ENCODE results near the gene MNAT1.

Gene MNAT1

DNA sequence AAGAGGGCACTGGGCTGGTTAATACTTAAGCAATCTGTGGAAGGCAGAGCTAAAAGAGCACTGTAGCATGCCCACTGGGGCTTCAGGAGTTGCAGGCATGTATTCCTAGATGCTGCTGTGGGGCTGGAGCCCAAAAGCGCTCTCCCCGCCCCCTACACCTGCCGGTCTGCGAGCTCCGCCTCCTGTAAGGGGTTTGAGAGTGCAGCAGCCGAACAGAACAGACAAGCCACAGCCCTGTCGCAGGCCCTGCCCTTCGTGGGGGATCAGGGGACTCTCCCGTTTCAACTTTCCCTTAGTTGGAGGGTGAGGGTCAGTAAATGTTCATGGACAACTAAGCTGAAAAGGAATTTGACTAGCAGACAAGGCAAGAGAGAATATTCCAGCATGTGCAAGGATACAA is 264.1 kb downstream of the MNAT1 start:
- H3K9me3 ChIP-seq (ENCODE audit: control insufficient read depth, low read depth, low read length), result no peaks in the 10 kb centered on the region
- H3K36me3 ChIP-seq (ENCODE audit: control insufficient read depth, low read depth, low read length), result no peaks in the 10 kb centered on the region
- no peak overlapping the region for H3K27ac ChIP-seq (ENCODE audit: low read length)
- no peak overlapping the region for H3K9ac ChIP-seq (ENCODE audit: low read length)
- no peaks in the 10 kb centered on the region for H3K27me3 ChIP-seq (ENCODE audit: control insufficient read depth, insufficient read depth, low read length)
- no peaks in the 10 kb centered on the region for H3K4me1 ChIP-seq (ENCODE audit: control insufficient read depth, low read depth, low read length)
- no peak overlapping the region for H3K4me3 ChIP-seq (ENCODE audit: low read length)

DNA sequence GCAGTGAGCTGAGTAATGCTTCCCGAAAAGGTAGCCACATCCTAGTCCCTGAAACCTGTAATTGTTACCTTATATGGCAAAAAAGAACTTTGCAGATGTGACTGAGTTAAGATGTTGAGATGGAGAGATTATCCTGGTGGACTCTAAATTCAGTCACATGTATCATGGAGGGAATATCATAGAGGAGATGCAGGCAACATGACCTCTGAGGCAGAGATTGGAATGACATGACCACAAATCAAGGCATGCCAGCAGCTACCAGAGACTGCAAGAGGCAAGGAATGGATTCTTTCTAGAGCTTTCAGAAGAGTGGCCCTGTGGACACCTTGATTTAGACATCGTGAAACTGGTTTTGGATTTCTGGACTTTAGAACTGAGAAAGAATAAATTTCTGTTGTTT is 265.0 kb downstream of the MNAT1 start:
- no peak overlapping the region for H3K4me3 ChIP-seq (ENCODE audit: low read length)
- no peaks in the 10 kb centered on the region for H3K9me3 ChIP-seq (ENCODE audit: control insufficient read depth, low read depth, low read length)
- H3K4me1 ChIP-seq (ENCODE audit: control insufficient read depth, low read depth, low read length), result no peaks in the 10 kb centered on the region
- H3K9ac ChIP-seq (ENCODE audit: low read length), result no peak overlapping the region
- no peaks in the 10 kb centered on the region for H3K36me3 ChIP-seq (ENCODE audit: control insufficient read depth, low read depth, low read length)
- no peak overlapping the region for H3K27ac ChIP-seq (ENCODE audit: low read length)
- no peaks in the 10 kb centered on the region for H3K27me3 ChIP-seq (ENCODE audit: control insufficient read depth, insufficient read depth, low read length)

DNA sequence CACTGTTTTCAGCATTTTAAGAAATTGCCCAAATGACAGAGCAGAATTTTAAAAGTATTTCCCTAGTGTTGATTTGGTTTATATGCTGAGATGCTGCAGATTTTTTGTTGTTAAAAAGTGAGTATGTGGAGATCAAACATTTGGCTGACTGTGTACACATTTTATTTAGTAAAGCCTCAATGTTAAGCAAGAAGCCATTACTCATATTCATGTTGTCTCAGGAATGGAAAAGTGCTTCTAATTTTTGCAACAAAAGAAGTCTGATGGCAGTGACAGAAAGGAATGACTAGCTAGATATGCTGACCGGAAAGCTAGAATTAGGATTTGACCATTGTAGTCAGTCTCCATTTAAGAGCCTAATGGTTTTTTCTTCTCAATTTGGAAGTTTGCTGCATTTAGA is 269.0 kb downstream of the MNAT1 start:
- H3K4me1 ChIP-seq (ENCODE audit: control insufficient read depth, low read depth, low read length), result no peaks in the 10 kb centered on the region
- no peak overlapping the region for H3K4me3 ChIP-seq (ENCODE audit: low read length)
- H3K27ac ChIP-seq (ENCODE audit: low read length), result no peak overlapping the region
- H3K27me3 ChIP-seq (ENCODE audit: control insufficient read depth, insufficient read depth, low read length), result no peaks in the 10 kb centered on the region
- no peaks in the 10 kb centered on the region for H3K9me3 ChIP-seq (ENCODE audit: control insufficient read depth, low read depth, low read length)
- no peak overlapping the region for H3K9ac ChIP-seq (ENCODE audit: low read length)
- no peaks in the 10 kb centered on the region for H3K36me3 ChIP-seq (ENCODE audit: control insufficient read depth, low read depth, low read length)

DNA sequence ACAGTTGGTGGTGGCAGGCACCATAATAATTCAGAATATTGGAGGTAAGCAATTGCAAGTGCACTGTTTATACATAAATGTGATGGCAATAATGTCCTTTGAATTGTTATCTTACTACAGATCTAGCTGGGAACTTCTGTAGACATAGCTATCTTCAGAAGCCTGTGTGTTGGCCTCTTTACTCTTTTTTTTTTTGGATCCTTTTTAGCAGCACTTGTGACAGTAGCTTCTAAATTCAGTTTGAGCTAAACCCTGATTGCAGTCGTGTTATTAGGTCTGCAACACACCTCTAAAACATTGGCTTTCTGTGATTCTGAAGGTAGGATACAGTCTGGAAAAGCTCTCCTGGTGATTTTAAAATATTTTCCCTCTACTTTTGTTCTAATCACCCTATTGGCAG is 285.0 kb downstream of the MNAT1 start:
- no peak overlapping the region for H3K27ac ChIP-seq (ENCODE audit: low read length)
- H3K27me3 ChIP-seq (ENCODE audit: control insufficient read depth, insufficient read depth, low read length), result no peaks in the 10 kb centered on the region
- H3K9ac ChIP-seq (ENCODE audit: low read length), result no peak overlapping the region
- no peaks in the 10 kb centered on the region for H3K9me3 ChIP-seq (ENCODE audit: control insufficient read depth, low read depth, low read length)
- H3K4me1 ChIP-seq (ENCODE audit: control insufficient read depth, low read depth, low read length), result no peaks in the 10 kb centered on the region
- no peaks in the 10 kb centered on the region for H3K36me3 ChIP-seq (ENCODE audit: control insufficient read depth, low read depth, low read length)
- no peak overlapping the region for H3K4me3 ChIP-seq (ENCODE audit: low read length)
